ENCODE data around the gene TMEM234. TPM values are rescaled to one million over a fixed set of nuclear protein-coding genes. Genes with fewer than 3 reads are reported as not detected.

The TMEM234 gene
- total and polyA plus RNA-seq, 2 of the 13 experiments (the other 11 are each of a cell fraction or from before 2014, with no cell fraction given), result 6.1 to 9.0 TPM

DNA sequence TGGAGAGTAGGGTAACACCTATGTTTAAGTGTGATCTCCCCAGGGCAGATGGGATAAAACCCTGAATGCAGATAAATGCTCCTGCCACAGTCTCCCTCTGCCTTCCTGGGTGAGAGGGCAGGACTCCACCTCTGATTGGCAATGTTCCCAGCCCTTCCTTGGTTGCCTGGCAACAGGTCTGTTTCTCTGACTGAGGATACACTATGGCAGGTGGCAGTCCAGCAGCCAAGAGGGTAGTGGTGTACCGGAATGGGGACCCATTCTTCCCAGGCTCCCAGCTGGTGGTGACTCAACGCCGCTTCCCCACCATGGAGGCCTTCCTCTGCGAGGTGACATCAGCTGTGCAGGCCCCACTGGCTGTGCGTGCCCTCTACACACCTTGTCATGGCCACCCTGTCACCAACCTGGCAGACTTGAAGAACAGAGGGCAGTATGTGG lies 13.2 kb downstream of the TMEM234 start, which contains the start of gene DCDC2B:
DCDC2B (plus strand) TSS at position 199 of the 438 bp plus-strand sequence; CDS start at position 204, 5 bp downstream.
- no CpG with 5 or more reads among the region's 5 CpGs for WGBS (ENCODE audit: low lambda C conversion rate)
- no peak for FAIRE-seq
- H3K4me2 ChIP-seq (ENCODE audit: low read depth, low read length), result no peak within 1 kb of the TSS

DNA sequence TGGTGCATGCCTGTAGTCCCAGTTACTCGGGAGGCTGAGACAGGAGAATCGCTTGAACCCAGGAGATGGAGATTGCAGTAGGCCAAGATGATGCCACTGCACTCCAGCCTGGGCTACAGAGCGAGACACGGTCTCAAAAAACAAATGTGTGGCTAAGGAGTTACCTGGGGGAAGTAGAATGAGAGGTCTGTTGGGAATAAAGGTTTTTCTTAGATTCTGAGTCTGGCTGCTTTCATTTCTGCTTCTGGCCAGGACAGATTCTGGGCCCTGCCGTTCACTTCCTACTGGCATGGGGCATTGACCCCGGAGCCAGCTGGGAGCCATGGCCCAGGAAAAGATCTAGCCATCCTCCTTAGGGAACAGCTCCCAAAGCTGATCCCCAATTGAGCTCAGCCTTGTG lies 13.7 kb downstream of the TMEM234 start:
- Histone ChIP-seq H4K20me1 (ENCODE audit: insufficient read depth, low read length) (no peaks in the 10 kb centered on the region), H3K4me3 (replicated peaks in 1 of 3; ENCODE audit: insufficient read depth in 1 of 3, low read depth in 2 of 3, low read length in 3 of 3) (no peak overlapping the region), H3K27ac (ENCODE audit: extremely low read length, insufficient read depth, low read length) (no peak overlapping the region), H3K4me2 (ENCODE audit: low read depth, low read length) (no peak overlapping the region), H3K27me3 (ENCODE audit: control insufficient read depth in 1 of 2, insufficient read depth in 2 of 2, low read length in 2 of 2) (no peaks in the 10 kb centered on the region), H3K9ac (ENCODE audit: insufficient read depth, low read depth, low read length) (no peak overlapping the region), H3K4me1 (ENCODE audit: insufficient read depth, low read length) (peaks cover 9% of the 10 kb centered on the region), H3K79me2 (ENCODE audit: insufficient read depth, low read length) (no peaks in the 10 kb centered on the region), H3K9me3 (ENCODE audit: low read length) (no peaks in the 10 kb centered on the region), H3K36me3 (replicated peaks in 1 of 2; ENCODE audit: control insufficient read depth in 1 of 2, insufficient read depth in 2 of 2, low read length in 2 of 2) (no peaks in the 10 kb centered on the region; a peak in 1 of 5 replicates), H2AFZ (ENCODE audit: low read length) (no peak overlapping the region)
- intact Hi-C loops (cut with micrococcal nuclease; ENCODE audit: unreplicated experiment) (no loop called here), in situ Hi-C loops (cut with HindIII; ENCODE audit: extremely low pct_ligation_motif_present, low pct_unique_long_range_greater_than_20kb) (no loop called here)
- WGBS (ENCODE audit: low lambda C conversion rate), result 91% methylated on average over 5 of the region's 6 CpGs
- BruUV-seq (replicated peaks), result no TSS peak
- no peak for DNase-seq (ENCODE audit: low spot score)
- no peak for ATAC-seq
- FAIRE-seq, result no peak
- TF ChIP-seq, protein P1, sequence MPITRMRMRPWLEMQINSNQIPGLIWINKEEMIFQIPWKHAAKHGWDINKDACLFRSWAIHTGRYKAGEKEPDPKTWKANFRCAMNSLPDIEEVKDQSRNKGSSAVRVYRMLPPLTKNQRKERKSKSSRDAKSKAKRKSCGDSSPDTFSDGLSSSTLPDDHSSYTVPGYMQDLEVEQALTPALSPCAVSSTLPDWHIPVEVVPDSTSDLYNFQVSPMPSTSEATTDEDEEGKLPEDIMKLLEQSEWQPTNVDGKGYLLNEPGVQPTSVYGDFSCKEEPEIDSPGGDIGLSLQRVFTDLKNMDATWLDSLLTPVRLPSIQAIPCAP (CRISPR knock-in tag; IDR thresholded peaks at IDR 0.05; ENCODE audit: low read depth), result no peak
- TF ChIP-seq POLR2A (IDR thresholded peaks at IDR 0.05; ENCODE audit: insufficient read depth in 1 of 2, low read depth in 2 of 2, low read length in 2 of 2) (0 out of 4 replicates have a peak, but pooled peaks of 1 of the 2 experiments have one; percentile 22), MXD4 (CRISPR knock-in tag; IDR thresholded peaks at IDR 0.05) (no peak), ZNF34 (CRISPR knock-in tag; IDR thresholded peaks at IDR 0.05; ENCODE audit: borderline replicate concordance) (no peak)
- ChIA-PET POLR2A (no interaction called here), CTCF (ENCODE audit: low intra/inter-chr PET ratio, low total read pairs) (no interaction called here)

More for the DNA sequence above, 13.2 kb downstream of the TMEM234 start, which contains the start of gene DCDC2B:
- Histone ChIP-seq H3K4me1 (ENCODE audit: insufficient read depth, low read length) (peaks cover 9% of the 10 kb centered on the region), H4K20me1 (ENCODE audit: insufficient read depth, low read length) (no peaks in the 10 kb centered on the region), H3K9me3 (ENCODE audit: low read length) (no peaks in the 10 kb centered on the region), H3K79me2 (ENCODE audit: insufficient read depth, low read length) (no peaks in the 10 kb centered on the region), H2AFZ (ENCODE audit: low read length) (no peak within 1 kb of the TSS), H3K4me3 (replicated peaks in 1 of 3; ENCODE audit: insufficient read depth in 1 of 3, low read depth in 2 of 3, low read length in 3 of 3) (no peak within 1 kb of the TSS), H3K9ac (ENCODE audit: insufficient read depth, low read depth, low read length) (no peak within 1 kb of the TSS), H3K27me3 (ENCODE audit: control insufficient read depth in 1 of 2, insufficient read depth in 2 of 2, low read length in 2 of 2) (no peaks in the 10 kb centered on the region), H3K27ac (ENCODE audit: extremely low read length, insufficient read depth, low read length) (no peak within 1 kb of the TSS), H3K36me3 (replicated peaks in 1 of 2; ENCODE audit: control insufficient read depth in 1 of 2, insufficient read depth in 2 of 2, low read length in 2 of 2) (no peaks in the 10 kb centered on the region; a peak in 1 of 5 replicates)
- ChIA-PET POLR2A (no interaction called here), CTCF (ENCODE audit: low intra/inter-chr PET ratio, low total read pairs) (no interaction called here)
- ATAC-seq, result no peak
- no TSS peak for BruUV-seq (replicated peaks)
- no peak for TF ChIP-seq GZF1 (CRISPR knock-in tag; IDR thresholded peaks at IDR 0.05)
- TF ChIP-seq FOXO1 (CRISPR knock-in tag; IDR thresholded peaks at IDR 0.05), result no peak
- TF ChIP-seq POLR2G (IDR thresholded peaks at IDR 0.05; ENCODE audit: low read depth, low read length), result peak; percentile 19; the same call in 1 of the 2 replicates
- TF ChIP-seq GLI4 (CRISPR knock-in tag; IDR thresholded peaks at IDR 0.05; ENCODE audit: borderline replicate concordance), result no peak
- TF ChIP-seq ZNF333 (CRISPR knock-in tag; IDR thresholded peaks at IDR 0.05; ENCODE audit: borderline replicate concordance), result no peak
- no peak for TF ChIP-seq HES4 (CRISPR knock-in tag; IDR thresholded peaks at IDR 0.05; ENCODE audit: borderline replicate concordance)
- TF ChIP-seq RFX1 (IDR thresholded peaks at IDR 0.05), result 0 out of 2 replicates have a peak, but pooled peaks have one; percentile 17
- intact Hi-C loops (cut with micrococcal nuclease; ENCODE audit: unreplicated experiment), result no loop called here
- in situ Hi-C loops (cut with HindIII; ENCODE audit: extremely low pct_ligation_motif_present, low pct_unique_long_range_greater_than_20kb), result no loop called here
- DNase-seq (ENCODE audit: low spot score), result peak; percentile 24
